Endothelial cell of umbilical vein (primary cell): ENCODE measurements around the gene TRAPPC14.

Experiments used
- EZH2 ChIP-seq: IDR thresholded peaks from 2 replicates; pipeline ENCODE4 v1.6.1; 2012; ENCODE audit warnings: borderline replicate concordance, low read depth, mild to moderate bottlenecking, moderate library complexity, low read length, inconsistent platforms; ENCODE audit not compliant: severe bottlenecking
- FOS ChIP-seq: IDR thresholded peaks from 2 replicates; pipeline ENCODE4 v1.6.1; 2011; ENCODE audit warnings: mild to moderate bottlenecking, low read length, moderate library complexity, borderline replicate concordance; ENCODE audit not compliant: insufficient read depth
- GATA2 ChIP-seq: IDR thresholded peaks from 2 replicates; pipeline ENCODE4 v1.7.0; 2011; ENCODE audit warnings: low read depth, mild to moderate bottlenecking, moderate library complexity, mixed read lengths, low read length; ENCODE audit not compliant: insufficient read length, insufficient read depth
- JUN ChIP-seq: IDR thresholded peaks from 2 replicates; pipeline ENCODE4 v1.6.1; 2011; ENCODE audit warnings: borderline replicate concordance, low read depth; ENCODE audit not compliant: insufficient read length, insufficient read depth
- MAX ChIP-seq: IDR thresholded peaks from 2 replicates; pipeline ENCODE4 v1.6.1; 2011; ENCODE audit not compliant: insufficient read depth, insufficient read length
- MYC ChIP-seq: IDR thresholded peaks from one replicate; pipeline ENCODE4 v1.6.1; 2011; ENCODE audit warnings: mild to moderate bottlenecking, low read depth, low read length
- POLR2A ChIP-seq: IDR thresholded peaks from 2 replicates; pipeline ENCODE4 v1.6.1; 2012; ENCODE audit warnings: low read depth, mild to moderate bottlenecking, control low read depth, low read length
- POLR2AphosphoS5 ChIP-seq: IDR thresholded peaks from 2 replicates; pipeline ENCODE4 v1.6.1; 2012; ENCODE audit warnings: low read depth, mild to moderate bottlenecking, control low read depth, low read length, moderate library complexity; ENCODE audit not compliant: insufficient read depth
- TF ChIP-seq, protein P1 (sequence below), 2 donors: IDR thresholded peaks; 1 replicate in 1 of 2; 2 replicates in 1 of 2; pipeline ENCODE4 v1.5.1; 2011; ENCODE audit warnings: low read length in 2 of 2, mild to moderate bottlenecking in 2 of 2, moderate library complexity in 2 of 2, control low read depth in 1 of 2, inconsistent platforms in 1 of 2, low read depth in 1 of 2; ENCODE audit not compliant: insufficient read depth in 1 of 2; ENCODE audit errors: extremely low read depth in 1 of 2

DNA sequence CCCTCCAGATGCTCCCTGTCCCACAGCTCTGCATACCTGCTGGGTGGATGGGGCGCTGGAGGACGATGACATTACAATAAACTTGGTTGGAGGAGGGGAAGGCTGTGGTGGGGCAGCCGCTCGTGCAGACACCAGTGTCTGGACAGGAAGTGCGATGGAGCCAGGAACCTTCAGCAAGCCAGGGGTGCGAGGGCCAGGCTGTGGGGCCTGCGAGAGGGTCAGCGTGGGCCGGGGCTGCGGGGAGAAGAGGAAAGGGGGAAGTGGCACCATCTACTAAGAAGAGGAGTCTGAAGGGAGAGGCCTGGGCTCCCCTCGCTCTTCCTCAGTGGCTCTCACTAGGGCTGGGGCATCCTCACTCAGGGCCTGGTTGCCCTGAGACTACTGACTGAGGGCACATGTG is 50.6 kb downstream of the TRAPPC14 start:
- TF ChIP-seq MYC: no peak
- TF ChIP-seq, protein P1, sequence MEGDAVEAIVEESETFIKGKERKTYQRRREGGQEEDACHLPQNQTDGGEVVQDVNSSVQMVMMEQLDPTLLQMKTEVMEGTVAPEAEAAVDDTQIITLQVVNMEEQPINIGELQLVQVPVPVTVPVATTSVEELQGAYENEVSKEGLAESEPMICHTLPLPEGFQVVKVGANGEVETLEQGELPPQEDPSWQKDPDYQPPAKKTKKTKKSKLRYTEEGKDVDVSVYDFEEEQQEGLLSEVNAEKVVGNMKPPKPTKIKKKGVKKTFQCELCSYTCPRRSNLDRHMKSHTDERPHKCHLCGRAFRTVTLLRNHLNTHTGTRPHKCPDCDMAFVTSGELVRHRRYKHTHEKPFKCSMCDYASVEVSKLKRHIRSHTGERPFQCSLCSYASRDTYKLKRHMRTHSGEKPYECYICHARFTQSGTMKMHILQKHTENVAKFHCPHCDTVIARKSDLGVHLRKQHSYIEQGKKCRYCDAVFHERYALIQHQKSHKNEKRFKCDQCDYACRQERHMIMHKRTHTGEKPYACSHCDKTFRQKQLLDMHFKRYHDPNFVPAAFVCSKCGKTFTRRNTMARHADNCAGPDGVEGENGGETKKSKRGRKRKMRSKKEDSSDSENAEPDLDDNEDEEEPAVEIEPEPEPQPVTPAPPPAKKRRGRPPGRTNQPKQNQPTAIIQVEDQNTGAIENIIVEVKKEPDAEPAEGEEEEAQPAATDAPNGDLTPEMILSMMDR (IDR thresholded peaks at IDR 0.05; ENCODE audit: extremely low read depth in 1 of 2, insufficient read depth in 1 of 2, low read depth in 1 of 2, low read length in 2 of 2): no peak
- no peak for TF ChIP-seq POLR2A
- TF ChIP-seq POLR2AphosphoS5: no peak
- TF ChIP-seq EZH2: no peak
- no peak for TF ChIP-seq JUN
- TF ChIP-seq MAX: no peak
- TF ChIP-seq GATA2: no peak
- TF ChIP-seq FOS: no peak
